GM19324 (cell line): ENCODE measurements around the gene MUC6.

ENCODE experiments used
- ATAC-seq: cut with Tn5 transposase; IDR thresholded peaks from one replicate; pipeline ENCODE4 v1.9.1; 2021; ENCODE audit warnings: mild to moderate bottlenecking, moderate library complexity; ENCODE audit not compliant: unreplicated experiment, low FRiP score

Gene MUC6

GRCh38 chr11:1051356-1052132 is 15.0 kb upstream of the MUC6 start:
- ATAC-seq: no peak

DNA sequence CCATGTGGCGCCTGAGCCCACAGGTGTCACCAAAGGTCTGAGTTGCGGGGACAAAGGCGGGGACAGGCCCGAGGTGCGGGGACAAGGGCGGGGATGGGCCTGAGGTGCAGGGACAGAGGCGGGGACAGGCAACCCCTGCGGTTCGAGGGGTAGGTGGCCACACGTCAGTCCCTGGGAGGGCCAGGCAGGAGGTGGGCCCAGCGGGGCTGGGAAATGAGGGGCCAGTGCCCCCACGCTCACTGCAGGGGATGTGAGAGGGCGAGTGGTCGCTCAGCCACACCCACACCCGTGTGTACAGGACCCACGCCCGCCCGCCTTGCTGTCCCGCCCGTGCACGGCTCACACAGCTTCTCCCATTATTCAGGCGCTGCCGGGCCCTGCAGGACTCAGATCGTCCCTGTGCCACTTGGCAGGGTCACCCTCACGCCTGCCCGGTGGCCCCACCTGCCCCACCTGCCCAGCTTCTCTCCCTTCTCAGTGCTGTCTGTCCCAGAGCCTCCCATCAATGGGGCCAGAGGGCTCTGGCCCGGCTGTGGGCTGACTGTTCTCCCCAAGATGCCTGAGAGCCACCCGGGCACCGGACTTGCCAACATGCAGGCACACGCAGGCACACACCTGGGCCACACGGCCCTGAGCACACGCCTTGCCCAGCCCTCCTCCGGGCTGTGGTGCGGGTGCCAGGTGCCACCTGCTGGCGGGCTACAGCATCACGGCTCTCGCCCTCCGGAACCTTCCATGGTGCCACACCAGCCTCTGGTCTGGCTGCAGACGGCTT is 14.2 kb upstream of the MUC6 start:
- ATAC-seq: no peak

DNA sequence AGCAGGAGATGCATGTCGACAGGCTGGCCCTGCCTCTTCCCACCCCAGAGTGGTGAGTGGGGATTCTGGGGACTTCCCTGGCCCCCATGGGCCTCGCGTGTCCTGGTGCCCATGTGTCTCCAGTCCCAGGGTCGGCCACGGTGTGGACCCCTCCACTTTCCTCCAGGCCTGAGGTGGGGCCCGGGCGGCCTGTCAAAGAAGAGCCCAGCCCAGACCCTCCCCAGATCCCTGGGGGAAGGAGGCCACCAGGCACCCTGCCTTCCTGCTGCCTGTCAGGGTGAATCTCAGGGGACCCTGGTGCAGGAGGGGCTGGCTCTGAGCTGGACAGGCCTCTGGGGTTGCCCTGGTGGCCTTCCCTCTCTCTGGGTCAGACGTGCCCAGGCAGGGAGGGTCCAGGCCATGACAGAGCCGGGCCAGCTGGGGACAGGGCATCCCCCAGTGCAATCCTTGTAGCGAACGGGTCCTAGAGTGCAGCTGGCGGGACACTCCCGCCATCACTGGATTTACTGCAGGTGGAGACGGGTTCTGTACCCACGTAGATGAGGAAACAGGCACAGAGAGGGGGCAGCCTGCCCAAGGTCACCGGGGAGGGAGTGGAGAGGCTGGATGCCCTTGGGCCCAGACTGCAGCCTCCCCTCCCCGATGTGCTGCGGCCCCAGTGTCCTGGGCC is 13.5 kb upstream of the MUC6 start:
- ATAC-seq: no peak

- ATAC-seq: no peak
Observed at GRCh38 chr11:1049431-1049891, 12.9 kb upstream of the MUC6 start.

DNA sequence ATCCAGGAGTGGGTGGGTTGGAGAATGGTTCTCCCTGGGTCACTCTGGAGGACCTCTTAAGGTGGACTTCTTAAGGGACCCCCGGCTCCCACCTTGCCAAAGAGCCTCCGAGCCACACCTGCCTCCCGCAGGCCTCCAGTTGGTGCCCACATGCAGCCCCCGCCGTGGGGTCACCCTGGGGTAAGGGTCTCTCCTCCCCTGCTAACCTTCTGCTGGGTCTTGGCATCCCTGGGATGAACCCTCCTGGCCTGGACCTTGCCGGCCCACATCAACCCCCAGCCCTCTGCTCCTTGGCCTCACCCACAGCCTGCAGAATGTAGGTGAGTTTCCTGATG is 12.5 kb upstream of the MUC6 start:
- ATAC-seq: no peak

DNA sequence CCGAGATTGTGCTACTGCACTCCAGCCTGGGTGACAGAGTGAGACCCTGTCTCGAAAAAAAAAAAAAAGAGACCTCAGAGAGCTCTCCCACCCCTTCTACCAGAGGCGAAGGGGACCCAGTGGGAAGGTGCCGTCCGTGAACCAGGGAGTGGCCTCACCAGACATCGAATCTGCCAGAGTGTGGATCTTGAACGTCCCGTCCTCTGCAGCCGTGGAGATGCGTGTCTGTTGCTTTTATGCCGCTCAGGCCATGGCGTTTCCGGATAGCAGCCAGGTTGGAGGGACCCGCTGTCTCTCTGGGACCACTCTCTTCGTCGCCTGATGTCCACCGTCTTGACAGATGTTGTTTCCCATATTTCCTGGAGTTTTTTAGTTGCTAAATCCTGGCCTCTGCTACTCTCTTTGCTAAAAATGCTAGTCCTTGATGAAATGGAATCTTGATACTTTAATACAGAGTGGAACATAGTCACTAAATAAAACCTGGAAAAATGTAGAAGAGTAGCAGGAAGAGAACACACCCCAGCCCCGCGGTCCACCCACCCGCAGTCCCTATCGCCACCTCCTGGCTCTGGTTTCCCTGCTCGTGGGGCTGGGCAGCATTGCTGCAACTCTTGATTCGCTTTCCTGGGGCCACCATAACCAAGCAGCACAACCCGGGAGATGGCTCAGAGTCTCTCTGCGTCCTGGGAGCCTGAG is 12.0 kb upstream of the MUC6 start:
- no peak for ATAC-seq

DNA sequence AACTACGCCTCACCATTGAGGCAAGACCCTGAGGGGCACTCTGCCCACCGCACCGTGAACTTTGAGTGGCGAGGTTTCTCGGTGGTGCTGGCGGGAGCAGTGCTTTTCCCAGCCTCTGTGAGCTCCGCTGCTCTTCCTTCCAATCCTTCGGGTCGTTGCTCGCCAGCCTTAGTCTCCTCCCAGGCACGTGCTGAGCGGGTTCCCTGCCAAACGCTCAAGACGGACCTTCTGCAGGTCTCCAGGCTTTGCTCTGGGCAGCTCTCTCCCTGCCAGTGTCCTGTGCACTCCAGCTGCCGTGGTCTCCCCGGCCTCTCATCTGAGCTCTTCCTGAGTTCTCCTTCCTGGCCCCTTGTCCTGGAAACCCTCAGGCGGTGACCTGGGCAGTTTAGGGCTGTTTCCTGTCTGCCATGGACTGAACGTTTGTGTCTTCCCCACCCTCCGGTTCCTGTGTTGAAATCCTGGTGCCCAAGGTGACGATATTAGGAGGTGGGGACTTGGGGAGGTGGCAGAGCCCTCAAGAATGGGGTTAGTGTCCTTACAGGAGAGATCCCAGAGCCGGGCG is 11.2 kb upstream of the MUC6 start:
- no peak for ATAC-seq

DNA sequence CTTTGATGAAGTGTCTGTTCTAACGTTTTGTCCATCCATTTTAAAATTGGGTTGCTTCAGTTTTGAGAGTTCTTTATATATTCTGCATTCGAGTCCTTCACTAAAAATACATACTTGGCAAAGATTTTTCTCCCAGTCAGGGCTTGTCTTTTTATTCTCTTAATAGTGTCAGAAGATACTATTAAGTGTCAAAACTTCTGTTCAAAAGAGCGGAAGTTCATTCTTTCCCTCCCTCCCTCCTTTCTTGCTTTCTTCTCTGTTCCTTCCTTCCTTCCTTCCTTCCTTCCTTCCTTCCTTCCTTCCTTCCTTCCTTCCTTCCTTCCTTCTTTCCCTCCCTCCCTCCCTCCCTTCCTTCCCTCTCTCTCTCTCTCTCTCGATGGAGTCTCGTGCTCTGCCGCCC is 7.6 kb upstream of the MUC6 start:
- ATAC-seq: no peak

DNA sequence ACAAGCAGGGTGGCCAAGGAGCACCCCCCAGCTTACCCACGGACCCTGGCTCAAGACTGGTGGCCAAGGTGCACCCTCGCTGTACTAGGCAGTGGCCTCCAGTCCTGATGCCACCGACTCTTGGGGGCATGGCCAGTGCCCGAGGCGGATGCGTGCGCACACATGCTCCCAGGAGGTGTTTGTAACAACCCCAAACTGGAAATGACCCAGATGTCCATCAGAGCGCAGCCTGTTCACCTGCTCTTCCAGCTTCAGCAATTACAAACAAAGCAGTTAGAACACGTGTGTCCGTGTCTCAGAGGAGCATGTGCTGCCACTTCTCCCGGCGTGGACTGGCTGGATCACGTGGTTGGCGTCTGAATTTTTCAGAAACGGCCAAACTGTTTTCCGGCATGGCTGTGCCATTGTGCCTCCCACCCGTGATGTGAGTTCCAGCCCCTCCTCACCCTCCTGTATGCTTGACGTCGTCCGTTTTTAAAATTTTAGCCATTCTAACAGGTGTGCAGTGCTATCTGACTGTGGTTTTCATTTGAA is 7.1 kb upstream of the MUC6 start:
- no peak for ATAC-seq

DNA sequence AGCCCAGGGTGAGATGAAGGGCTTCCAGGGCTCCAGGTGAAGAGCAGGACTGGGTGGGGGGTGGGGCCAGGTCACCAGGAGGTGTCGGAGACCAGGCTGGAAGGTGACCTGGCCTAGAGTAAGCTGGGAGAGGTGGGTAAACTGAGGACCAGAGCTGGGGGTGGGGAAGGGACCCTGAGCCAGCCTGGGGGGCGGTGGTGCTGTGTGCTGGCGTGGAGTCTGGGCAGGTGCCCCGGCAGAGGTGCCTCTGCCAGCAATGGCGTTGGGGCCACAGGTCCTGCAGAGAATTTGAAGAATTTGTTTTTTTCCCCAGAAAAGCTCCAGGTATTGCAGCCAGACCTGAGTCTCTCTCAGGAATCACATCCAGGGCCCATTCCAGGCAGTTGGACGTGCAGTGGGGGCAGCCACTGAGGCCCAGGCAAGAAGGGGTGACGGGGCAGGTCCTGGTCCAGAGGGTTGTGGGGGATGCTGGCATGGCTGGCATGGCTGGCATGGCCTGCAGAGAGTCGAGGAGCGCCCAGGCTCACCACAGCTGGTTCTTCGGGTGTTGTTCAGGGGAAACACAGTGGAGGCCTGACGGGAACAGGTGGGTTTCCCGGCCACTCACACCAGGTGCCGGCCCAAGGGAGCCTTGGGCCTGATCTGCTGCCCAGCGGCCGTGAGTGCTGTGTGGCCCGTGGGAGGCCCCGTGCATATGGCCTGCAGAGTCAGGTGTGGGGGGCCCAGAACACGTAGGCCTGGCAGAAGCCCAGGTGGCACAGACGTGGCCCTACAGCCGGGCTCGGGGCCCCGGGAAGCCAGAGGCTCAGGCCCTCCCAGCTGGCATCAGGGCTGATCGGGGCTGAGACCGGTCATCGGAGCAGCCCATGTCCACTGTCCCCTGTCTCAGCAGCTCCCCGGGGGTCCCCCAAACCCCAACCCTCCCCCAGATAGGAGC is 6.4 kb upstream of the MUC6 start:
- ATAC-seq: no peak

GRCh38 chr11:1041936-1042608 is 5.6 kb upstream of the MUC6 start:
- ATAC-seq: no peak

GRCh38 chr11:1041471-1041870 is 5.0 kb upstream of the MUC6 start:
- ATAC-seq: no peak

- ATAC-seq: no peak
Observed at GRCh38 chr11:1041149-1041467, 4.6 kb upstream of the MUC6 start.

DNA sequence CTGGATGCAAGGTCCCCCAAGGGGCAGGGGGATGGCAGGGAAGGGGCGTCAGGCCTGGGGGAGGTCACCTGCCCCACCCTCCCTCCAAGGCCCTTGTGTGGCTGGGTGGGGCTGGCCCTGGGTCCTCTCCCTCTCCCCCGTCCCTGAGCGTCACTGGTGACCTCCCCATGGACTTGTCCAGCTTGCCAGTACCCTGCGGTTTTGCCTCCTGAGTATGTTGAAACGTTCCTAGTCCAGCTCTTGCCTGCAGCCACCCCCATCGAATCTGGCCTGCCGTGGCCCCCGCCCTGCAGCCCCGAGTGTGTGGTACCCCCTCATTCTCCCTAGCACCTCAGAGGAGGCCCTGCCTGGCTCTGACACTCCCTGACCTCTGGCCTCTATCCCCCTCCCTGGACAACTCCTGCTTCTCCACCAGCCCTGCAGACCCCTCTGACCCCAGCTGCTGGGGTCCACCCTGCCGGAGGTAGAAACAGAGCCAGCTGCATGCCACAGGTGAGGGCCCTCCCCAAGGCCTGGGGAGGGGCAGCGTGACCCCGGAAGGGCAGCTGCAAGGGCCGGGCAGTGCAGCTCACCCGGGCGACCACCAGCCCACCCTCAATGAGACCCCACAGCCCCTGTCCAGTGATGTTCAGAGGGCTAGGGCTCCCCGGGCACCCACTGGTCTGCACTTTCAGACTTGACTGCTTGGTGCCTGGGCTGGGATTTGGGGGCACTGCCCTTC is 4.1 kb upstream of the MUC6 start:
- ATAC-seq: no peak

- ATAC-seq: no peak
Observed at GRCh38 chr11:1039481-1040427, 3.2 kb upstream of the MUC6 start.

DNA sequence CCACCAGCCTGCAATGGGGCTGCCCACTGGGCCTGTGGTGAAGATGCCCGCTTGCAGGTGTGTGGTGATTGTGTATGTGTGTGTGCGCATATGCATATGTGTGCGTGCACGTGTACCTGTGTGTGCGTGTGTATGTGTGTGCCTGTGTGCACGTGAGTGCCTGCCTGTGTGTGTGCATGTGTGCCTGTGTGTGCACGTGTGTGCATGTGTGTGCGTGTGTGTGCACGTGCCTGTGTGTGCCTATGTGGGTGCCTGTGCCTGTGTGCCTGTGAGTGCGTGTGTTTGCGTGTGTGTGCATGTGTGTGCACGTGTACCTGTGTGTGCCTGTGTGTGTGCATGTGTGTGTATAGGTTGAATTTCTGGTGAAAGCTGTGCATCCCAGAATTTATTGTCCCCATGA is 2.4 kb upstream of the MUC6 start:
- ATAC-seq: no peak

- ATAC-seq: no peak
Observed at GRCh38 chr11:1038361-1038760, 1.8 kb upstream of the MUC6 start.
